ENCODE results near the gene C20orf144. TPM values are rescaled to one million over a fixed set of nuclear protein-coding genes. Genes with fewer than 3 reads are reported as not detected.
A peak's percentile ranks its signal among the peaks of the same experiment; 100 is the strongest.

C20orf144 gene
- total RNA-seq, 1 donor from 2014 or later = 0.82 TPM

- Mint-ChIP-seq H3K9me3 (no peaks in the 10 kb centered on the region), H3K36me3 (no peaks in the 10 kb centered on the region), H3K27me3 (no peaks in the 10 kb centered on the region), H3K4me1 (ENCODE audit: unreplicated experiment) (peaks cover 38% of the 10 kb centered on the region), H3K4me3 (no peak overlapping the region), H3K27ac (peak overlapping the region; percentile 11)
- no peak for DNase-seq (ENCODE audit: extremely low spot score, unreplicated experiment)
- no peak for TF ChIP-seq CTCF (conservative IDR thresholded peaks at IDR 0.05)
Measured at GRCh38 chr20:33677991-33678702, 16.0 kb downstream of the C20orf144 start.

- DNase-seq (ENCODE audit: extremely low spot score, unreplicated experiment) = no peak
- Mint-ChIP-seq H3K27me3 (no peaks in the 10 kb centered on the region), H3K9me3 (no peaks in the 10 kb centered on the region), H3K4me1 (ENCODE audit: unreplicated experiment) (peaks cover 37% of the 10 kb centered on the region), H3K27ac (no peak overlapping the region), H3K36me3 (no peaks in the 10 kb centered on the region), H3K4me3 (no peak overlapping the region)
- TF ChIP-seq CTCF (conservative IDR thresholded peaks at IDR 0.05) = no peak
Measured at GRCh38 chr20:33679758-33680485, 17.8 kb downstream of the C20orf144 start.

- H3K27ac Mint-ChIP-seq = no peak overlapping the region
- no peaks in the 10 kb centered on the region for H3K36me3 Mint-ChIP-seq
- H3K27me3 Mint-ChIP-seq = no peaks in the 10 kb centered on the region
- no peak for DNase-seq (ENCODE audit: extremely low spot score, unreplicated experiment)
- H3K9me3 Mint-ChIP-seq = no peaks in the 10 kb centered on the region
- peaks cover 32% of the 10 kb centered on the region for H3K4me1 Mint-ChIP-seq (ENCODE audit: unreplicated experiment)
- no peak overlapping the region for H3K4me3 Mint-ChIP-seq
- TF ChIP-seq CTCF (conservative IDR thresholded peaks at IDR 0.05) = no peak
Measured at GRCh38 chr20:33680686-33681085, 18.6 kb downstream of the C20orf144 start.

- TF ChIP-seq CTCF (conservative IDR thresholded peaks at IDR 0.05) = no peak
- H3K9me3 Mint-ChIP-seq = no peaks in the 10 kb centered on the region
- H3K4me3 Mint-ChIP-seq = no peak overlapping the region
- H3K4me1 Mint-ChIP-seq (ENCODE audit: unreplicated experiment) = peaks cover 26% of the 10 kb centered on the region
- no peaks in the 10 kb centered on the region for H3K36me3 Mint-ChIP-seq
- DNase-seq (ENCODE audit: extremely low spot score, unreplicated experiment) = no peak
- peak overlapping the region; percentile 1 for H3K27ac Mint-ChIP-seq
- no peaks in the 10 kb centered on the region for H3K27me3 Mint-ChIP-seq
Measured at GRCh38 chr20:33681288-33681687, 19.2 kb downstream of the C20orf144 start.

GRCh38 chr20:33681728-33682353, 19.7 kb downstream of the C20orf144 start:
- TF ChIP-seq CTCF (conservative IDR thresholded peaks at IDR 0.05) = no peak
- H3K4me3 Mint-ChIP-seq = peak overlapping the region; percentile 2
- H3K27me3 Mint-ChIP-seq = no peaks in the 10 kb centered on the region
- H3K36me3 Mint-ChIP-seq = no peaks in the 10 kb centered on the region
- peaks cover 31% of the 10 kb centered on the region for H3K4me1 Mint-ChIP-seq (ENCODE audit: unreplicated experiment)
- H3K27ac Mint-ChIP-seq = peak overlapping the region; percentile 1
- DNase-seq (ENCODE audit: extremely low spot score, unreplicated experiment) = no peak
- no peaks in the 10 kb centered on the region for H3K9me3 Mint-ChIP-seq

All from type B pancreatic cell (in vitro differentiated cells).